Large intestine (tissue), 3 donors: ENCODE results near the gene OR51B2. TPM values are rescaled to one million over a fixed set of nuclear protein-coding genes. Genes with fewer than 3 reads are reported as not detected.

Experiments
- DNase-seq, 2 donors: peaks; one replicate each; pipeline versions ENCODE4 v3.0.0 to v3.0.0-alpha.2; 2013
- H3K27ac ChIP-seq: one replicate; pipeline ENCODE4 v1.5.1; 2013; ENCODE audit warnings: low read length
- H3K27me3 ChIP-seq: 2 replicates; pipeline ENCODE4 v1.6.1; 2013; ENCODE audit warnings: low read length; ENCODE audit not compliant: control insufficient read depth, insufficient read depth
- H3K36me3 ChIP-seq: 2 replicates; pipeline ENCODE4 v1.6.1; 2013; ENCODE audit warnings: low read length; ENCODE audit not compliant: control insufficient read depth, insufficient read depth
- H3K4me1 ChIP-seq: one replicate; pipeline ENCODE4 v1.6.1; 2013; ENCODE audit warnings: low read length; ENCODE audit not compliant: control insufficient read depth, insufficient read depth
- H3K4me3 ChIP-seq: one replicate; pipeline ENCODE4 v1.5.1; 2013; ENCODE audit warnings: low read length
- H3K9me3 ChIP-seq: one replicate; pipeline ENCODE4 v1.6.1; 2013; ENCODE audit warnings: mild to moderate bottlenecking, low read depth, low read length, moderate library complexity; ENCODE audit not compliant: control insufficient read depth
- WGBS: methylation state at CpG from one replicate; pipeline ENCODE4 v1.1.5; 2013; ENCODE audit warnings: low lambda C conversion rate; ENCODE audit not compliant: insufficient coverage; 5-methylcytosine and 5-hydroxymethylcytosine counted together
- polyA plus RNA-seq: library from polyadenylated mRNA; unstranded; fragments of 120-200 nt; gene quantifications from one replicate; pipeline ENCODE4 v1.2.1, GENCODE V29; 2013

Gene OR51B2
- polyA plus RNA-seq, 1 donor, result not detected

DNA sequence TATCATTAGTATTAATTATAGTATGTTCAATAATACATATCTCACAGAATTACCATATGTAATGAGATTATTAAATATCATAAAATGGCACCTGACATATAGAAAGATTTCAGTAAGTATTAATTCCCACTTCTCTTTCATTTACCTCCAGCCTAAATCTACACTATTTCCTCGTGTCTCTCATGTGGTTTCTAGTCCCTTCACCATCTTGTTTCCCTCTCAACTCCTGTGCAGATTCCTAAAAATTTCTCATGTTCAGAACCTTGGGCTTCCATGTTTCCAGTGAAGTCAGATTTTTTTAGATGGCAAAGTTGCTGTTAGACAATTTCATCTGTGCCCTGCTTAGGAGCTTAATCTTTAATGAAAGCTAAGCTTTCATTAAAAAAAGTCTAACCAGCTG lies 40.2 kb downstream of the OR51B2 start:
- H3K4me1 ChIP-seq, result no peaks in the 10 kb centered on the region
- H3K27ac ChIP-seq, result no peak overlapping the region
- no peaks in the 10 kb centered on the region for H3K9me3 ChIP-seq
- no peaks in the 10 kb centered on the region for H3K27me3 ChIP-seq
- DNase-seq, result no peak
- no peaks in the 10 kb centered on the region for H3K36me3 ChIP-seq
- H3K4me3 ChIP-seq, result no peak overlapping the region
- WGBS, result 91% methylated on average over 1 of the region's 1 CpG

DNA sequence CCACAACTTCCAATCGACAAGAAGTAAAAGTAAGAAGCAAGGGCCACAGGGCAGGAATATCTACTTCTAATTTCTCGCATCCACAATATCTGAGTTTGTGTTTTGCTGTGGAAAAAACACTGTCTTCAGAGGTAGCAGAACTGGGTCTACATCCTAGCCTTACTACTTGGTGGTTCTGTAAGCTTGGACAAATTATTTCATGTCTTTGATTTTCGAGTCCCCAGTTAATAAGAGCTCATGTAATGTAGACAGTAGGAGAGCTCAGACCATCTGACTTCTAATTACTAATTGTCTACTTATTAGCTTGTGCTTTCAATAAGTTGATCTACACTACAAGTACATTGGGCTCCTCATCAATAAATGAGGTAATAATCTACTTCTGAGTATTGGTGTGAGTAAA lies 41.0 kb downstream of the OR51B2 start:
- Histone ChIP-seq H3K9me3 (no peaks in the 10 kb centered on the region), H3K4me1 (no peaks in the 10 kb centered on the region), H3K36me3 (no peaks in the 10 kb centered on the region), H3K27ac (no peak overlapping the region), H3K27me3 (no peaks in the 10 kb centered on the region), H3K4me3 (no peak overlapping the region)
- DNase-seq, result no peak
- no CpG with 5 or more reads among the region's 3 CpGs for WGBS

DNA sequence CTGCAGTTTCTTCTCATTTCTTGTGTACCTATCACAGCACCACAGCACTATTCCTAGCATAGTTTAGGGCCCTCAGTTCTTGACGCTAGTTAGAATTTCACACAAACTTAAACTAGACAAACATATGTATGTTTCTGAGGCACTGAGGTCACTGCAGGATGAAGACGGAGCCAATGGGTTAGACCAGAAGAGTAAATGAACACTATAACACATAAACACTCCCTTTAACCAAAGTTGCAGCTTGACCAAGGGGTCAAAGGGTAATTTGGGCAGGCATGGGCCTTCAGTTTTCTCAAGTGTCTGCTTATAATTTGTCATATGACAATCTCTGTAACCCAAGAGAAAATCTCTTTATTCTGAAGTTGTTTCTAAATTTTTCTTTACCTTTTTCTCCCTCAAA lies 41.5 kb downstream of the OR51B2 start:
- WGBS, result no CpG with 5 or more reads among the region's 2 CpGs
- DNase-seq, result no peak
- no peaks in the 10 kb centered on the region for H3K9me3 ChIP-seq

GRCh38 chr11:5281596-5281995 lies 42.5 kb downstream of the OR51B2 start:
- no peak for DNase-seq
- H3K4me1 ChIP-seq, result no peaks in the 10 kb centered on the region
- H3K27ac ChIP-seq, result no peak overlapping the region
- no peaks in the 10 kb centered on the region for H3K27me3 ChIP-seq
- no peak overlapping the region for H3K4me3 ChIP-seq
- H3K9me3 ChIP-seq, result no peaks in the 10 kb centered on the region
- no peaks in the 10 kb centered on the region for H3K36me3 ChIP-seq

More for the DNA sequence above, 41.5 kb downstream of the OR51B2 start:
- H3K27me3 ChIP-seq, result no peaks in the 10 kb centered on the region
- no peak overlapping the region for H3K4me3 ChIP-seq
- H3K36me3 ChIP-seq, result no peaks in the 10 kb centered on the region
- no peak overlapping the region for H3K27ac ChIP-seq
- H3K4me1 ChIP-seq, result no peaks in the 10 kb centered on the region

DNA sequence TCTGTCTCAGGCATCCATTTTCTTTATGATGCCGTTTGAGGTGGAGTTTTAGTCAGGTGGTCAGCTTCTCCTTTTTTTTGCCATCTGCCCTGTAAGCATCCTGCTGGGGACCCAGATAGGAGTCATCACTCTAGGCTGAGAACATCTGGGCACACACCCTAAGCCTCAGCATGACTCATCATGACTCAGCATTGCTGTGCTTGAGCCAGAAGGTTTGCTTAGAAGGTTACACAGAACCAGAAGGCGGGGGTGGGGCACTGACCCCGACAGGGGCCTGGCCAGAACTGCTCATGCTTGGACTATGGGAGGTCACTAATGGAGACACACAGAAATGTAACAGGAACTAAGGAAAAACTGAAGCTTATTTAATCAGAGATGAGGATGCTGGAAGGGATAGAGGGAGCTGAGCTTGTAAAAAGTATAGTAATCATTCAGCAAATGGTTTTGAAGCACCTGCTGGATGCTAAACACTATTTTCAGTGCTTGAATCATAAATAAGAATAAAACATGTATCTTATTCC lies 43.5 kb downstream of the OR51B2 start:
- DNase-seq, result peak in 1 of 2 donors; percentile 16
- 65% methylated on average over 2 of the region's 3 CpGs for WGBS
- no peaks in the 10 kb centered on the region for H3K36me3 ChIP-seq
- H3K4me1 ChIP-seq, result no peaks in the 10 kb centered on the region
- H3K9me3 ChIP-seq, result no peaks in the 10 kb centered on the region
- H3K27ac ChIP-seq, result no peak overlapping the region
- no peak overlapping the region for H3K4me3 ChIP-seq
- no peaks in the 10 kb centered on the region for H3K27me3 ChIP-seq

- Histone ChIP-seq H3K36me3 (no peaks in the 10 kb centered on the region), H3K9me3 (no peaks in the 10 kb centered on the region), H3K4me3 (no peak overlapping the region), H3K27me3 (no peaks in the 10 kb centered on the region), H3K27ac (no peak overlapping the region), H3K4me1 (no peaks in the 10 kb centered on the region)
- DNase-seq, result no peak
- no CpG with 5 or more reads among the region's 4 CpGs for WGBS
Observed at GRCh38 chr11:5279471-5280090, 44.5 kb downstream of the OR51B2 start.

DNA sequence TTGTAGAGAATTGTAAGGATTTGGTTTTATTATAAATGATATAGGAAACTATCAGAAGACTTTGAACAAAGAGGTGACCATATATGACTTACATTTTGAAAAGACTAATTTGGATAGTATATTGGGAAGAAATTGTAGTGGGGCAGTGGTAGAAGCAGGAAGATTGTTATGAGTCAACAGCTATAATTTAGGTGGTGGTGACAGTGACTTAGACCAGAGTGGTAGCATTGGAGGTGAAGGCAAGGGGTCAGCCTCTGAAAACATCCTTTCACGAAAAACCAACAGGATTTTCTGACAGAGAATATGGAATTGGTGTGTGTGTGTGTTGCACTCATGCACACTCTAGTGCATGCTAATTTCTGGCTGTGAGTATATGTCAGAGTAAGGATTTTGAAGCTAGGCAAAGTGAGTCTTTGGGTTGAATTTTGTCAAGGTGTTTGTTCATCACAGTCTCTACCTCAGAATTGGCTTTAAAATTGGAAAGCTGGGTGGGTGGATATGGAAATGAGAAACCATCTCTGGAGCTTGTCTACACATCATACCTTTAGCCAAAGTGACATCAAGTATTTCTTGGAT lies 46.2 kb downstream of the OR51B2 start:
- H3K27ac ChIP-seq, result no peak overlapping the region

DNA sequence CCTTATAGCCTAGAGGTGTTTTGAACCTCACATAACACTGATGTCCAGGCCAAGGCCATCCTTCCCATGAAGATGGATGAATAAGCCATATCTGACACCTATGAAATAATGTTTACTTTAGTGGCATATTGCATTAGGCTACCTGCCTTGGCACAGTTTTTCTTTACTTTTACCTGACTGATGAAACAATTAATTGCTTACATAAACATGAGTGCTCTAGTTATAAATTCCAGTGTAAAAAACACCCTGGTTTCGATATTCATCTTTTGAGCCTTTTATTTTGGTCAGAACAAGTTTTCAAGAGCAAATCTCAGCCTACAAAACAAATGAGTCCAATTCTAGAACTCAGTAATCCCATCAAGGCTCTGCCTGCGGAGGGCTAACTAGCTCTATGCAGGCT lies 47.4 kb downstream of the OR51B2 start:
- WGBS, result 60% methylated on average over 1 of the region's 2 CpGs
- Histone ChIP-seq H3K4me1 (no peaks in the 10 kb centered on the region), H3K9me3 (no peaks in the 10 kb centered on the region), H3K27me3 (no peaks in the 10 kb centered on the region), H3K36me3 (no peaks in the 10 kb centered on the region), H3K4me3 (no peak overlapping the region), H3K27ac (no peak overlapping the region)
- no peak for DNase-seq

More for the DNA sequence above, 46.2 kb downstream of the OR51B2 start:
- Histone ChIP-seq H3K36me3 (no peaks in the 10 kb centered on the region), H3K4me1 (no peaks in the 10 kb centered on the region), H3K9me3 (no peaks in the 10 kb centered on the region), H3K4me3 (no peak overlapping the region), H3K27me3 (no peaks in the 10 kb centered on the region)
- no CpG with 5 or more reads among the region's 1 CpG for WGBS
- no peak for DNase-seq

DNA sequence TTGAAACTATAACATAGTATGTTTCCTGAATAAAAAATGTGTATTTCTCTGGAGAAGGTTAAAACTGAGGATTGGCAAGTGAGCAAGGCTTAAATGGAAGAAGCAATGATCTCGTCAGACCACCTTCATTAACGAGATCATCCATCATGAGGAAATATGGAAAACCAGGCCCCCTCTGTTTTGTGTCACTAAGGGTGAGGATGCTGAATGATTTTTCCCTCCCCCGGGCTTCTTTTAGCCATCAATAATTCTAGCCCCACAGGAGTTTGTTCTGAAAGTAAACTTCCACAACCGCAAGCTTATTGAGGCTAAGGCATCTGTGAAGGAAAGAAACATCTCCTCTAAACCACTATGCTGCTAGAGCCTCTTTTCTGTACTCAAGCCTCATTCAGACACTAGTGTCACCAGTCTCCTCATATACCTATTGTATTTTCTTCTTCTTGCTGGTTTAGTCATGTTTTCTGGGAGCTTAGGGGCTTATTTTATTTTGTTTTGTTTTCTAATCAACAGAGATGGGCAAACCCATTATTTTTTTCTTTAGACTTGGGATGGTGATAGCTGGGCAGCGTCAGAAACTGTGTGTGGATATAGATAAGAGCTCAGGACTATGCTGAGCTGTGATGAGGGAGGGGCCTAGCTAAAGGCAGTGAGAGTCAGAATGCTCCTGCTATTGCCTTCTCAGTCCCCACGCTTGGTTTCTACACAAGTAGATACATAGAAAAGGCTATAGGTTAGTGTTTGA lies 48.6 kb downstream of the OR51B2 start:
- no CpG with 5 or more reads among the region's 6 CpGs for WGBS
- no peaks in the 10 kb centered on the region for H3K36me3 ChIP-seq
- no peak for DNase-seq
- no peak overlapping the region for H3K4me3 ChIP-seq
- H3K9me3 ChIP-seq, result no peaks in the 10 kb centered on the region
- no peaks in the 10 kb centered on the region for H3K4me1 ChIP-seq
- H3K27me3 ChIP-seq, result no peaks in the 10 kb centered on the region
- H3K27ac ChIP-seq, result no peak overlapping the region

GRCh38 chr11:5274395-5274794 lies 49.7 kb downstream of the OR51B2 start:
- Histone ChIP-seq H3K4me3 (no peak overlapping the region), H3K9me3 (no peaks in the 10 kb centered on the region), H3K36me3 (no peaks in the 10 kb centered on the region), H3K4me1 (no peaks in the 10 kb centered on the region), H3K27me3 (no peaks in the 10 kb centered on the region), H3K27ac (no peak overlapping the region)
- DNase-seq, result no peak
- no CpG with 5 or more reads among the region's 5 CpGs for WGBS
